ENCODE data around the gene DEPDC1B. TPM values are rescaled to one million over a fixed set of nuclear protein-coding genes. Genes with fewer than 3 reads are reported as not detected.
"Not testable (repeated sequence)": the region's sequence is repeated elsewhere in the genome, so short reads cannot be mapped to it uniquely, and the experiment has no call there.

The DEPDC1B gene
- total RNA-seq, 1 donor from 2014 or later: not detected

- intact Hi-C loops (cut with DNase I): loop anchor here (10.0 kb wide), 2 partner anchors 143 to 243 kb away; partner anchors contain the start of genes ELOVL7, ERCC8 and NDUFAF2
- no peak for DNase-seq (ENCODE audit: low spot score)
Measured at GRCh38 chr5:60701321-60701968, 1.5 kb upstream of the DEPDC1B start.

GRCh38 chr5:60700416-60700757 is 421 bp upstream of the DEPDC1B start:
- DNase-seq (ENCODE audit: low spot score): no peak
- intact Hi-C loops (cut with DNase I): loop anchor here (10.0 kb wide), 2 partner anchors 144 to 244 kb away; partner anchors contain the start of genes ELOVL7, ERCC8 and NDUFAF2

- intact Hi-C loops (cut with DNase I): no loop called here
- no peak for DNase-seq (ENCODE audit: low spot score)
Measured at GRCh38 chr5:60699288-60699608, 718 bp downstream of the DEPDC1B start.

- DNase-seq (ENCODE audit: low spot score): no peak
- intact Hi-C loops (cut with DNase I): no loop called here
Measured at GRCh38 chr5:60698336-60698735, 1.6 kb downstream of the DEPDC1B start.

- intact Hi-C loops (cut with DNase I): no loop called here
- no peak for DNase-seq (ENCODE audit: low spot score)
Measured at GRCh38 chr5:60690326-60690725, 9.6 kb downstream of the DEPDC1B start.

- intact Hi-C loops (cut with DNase I): no loop called here
- DNase-seq (ENCODE audit: low spot score): no peak
Measured at GRCh38 chr5:60688980-60689379, 11.0 kb downstream of the DEPDC1B start.

GRCh38 chr5:60687927-60688720 is 11.8 kb downstream of the DEPDC1B start:
- intact Hi-C loops (cut with DNase I): no loop called here
- no peak for DNase-seq (ENCODE audit: low spot score)

- intact Hi-C loops (cut with DNase I): no loop called here
- no peak for DNase-seq (ENCODE audit: low spot score)
Measured at GRCh38 chr5:60686157-60686556, 13.8 kb downstream of the DEPDC1B start.

- intact Hi-C loops (cut with DNase I): no loop called here
- DNase-seq (ENCODE audit: low spot score): no peak
Measured at GRCh38 chr5:60685700-60686099, 14.3 kb downstream of the DEPDC1B start.

GRCh38 chr5:60685028-60685427 is 14.9 kb downstream of the DEPDC1B start:
- intact Hi-C loops (cut with DNase I): no loop called here
- DNase-seq (ENCODE audit: low spot score): no peak

GRCh38 chr5:60682007-60682406 is 18.0 kb downstream of the DEPDC1B start:
- DNase-seq (ENCODE audit: low spot score); intact Hi-C loops (cut with DNase I): not testable (repeated sequence)

- intact Hi-C loops (cut with DNase I): loop anchor here (5.0 to 10.0 kb wide), 2 partner anchors 405 to 1257 kb away; no protein-coding TSS in a partner anchor
- DNase-seq (ENCODE audit: low spot score): no peak
Measured at GRCh38 chr5:60679816-60680215, 20.1 kb downstream of the DEPDC1B start.

- intact Hi-C loops (cut with DNase I): loop anchor here (5.0 to 10.0 kb wide), 2 partner anchors 403 to 1259 kb away; no protein-coding TSS in a partner anchor
Measured at GRCh38 chr5:60677850-60678664, 21.9 kb downstream of the DEPDC1B start.

GRCh38 chr5:60675286-60675685 is 24.7 kb downstream of the DEPDC1B start:
- intact Hi-C loops (cut with DNase I): loop anchor here (5.0 to 10.0 kb wide), 2 partner anchors 400 to 1262 kb away; no protein-coding TSS in a partner anchor
- DNase-seq (ENCODE audit: low spot score): no peak

More at GRCh38 chr5:60677850-60678664, 21.9 kb downstream of the DEPDC1B start:
- DNase-seq (ENCODE audit: low spot score): no peak

- no peak for DNase-seq (ENCODE audit: low spot score)
- intact Hi-C loops (cut with DNase I): loop anchor here (5.0 to 10.0 kb wide), 2 partner anchors 400 to 1263 kb away; no protein-coding TSS in a partner anchor
Measured at GRCh38 chr5:60674251-60675069, 25.5 kb downstream of the DEPDC1B start.

- DNase-seq (ENCODE audit: low spot score): no peak
- intact Hi-C loops (cut with DNase I): loop anchor here (10.0 kb wide), 1 partner anchor 399 kb away; no protein-coding TSS in a partner anchor
Measured at GRCh38 chr5:60673334-60673733, 26.6 kb downstream of the DEPDC1B start.

- no peak for DNase-seq (ENCODE audit: low spot score)
Measured at GRCh38 chr5:60672693-60673264, 27.2 kb downstream of the DEPDC1B start.

GRCh38 chr5:60671899-60672692 is 27.9 kb downstream of the DEPDC1B start:
- no peak for DNase-seq (ENCODE audit: low spot score)
- intact Hi-C loops (cut with DNase I): loop anchor here (10.0 kb wide), 1 partner anchor 397 kb away; no protein-coding TSS in a partner anchor

More at GRCh38 chr5:60672693-60673264, 27.2 kb downstream of the DEPDC1B start:
- intact Hi-C loops (cut with DNase I): loop anchor here (10.0 kb wide), 1 partner anchor 398 kb away; no protein-coding TSS in a partner anchor

Measured in cardiac septum (tissue), 1 donor.